ENCODE measurements around the gene DDRGK1.

DDRGK1 gene

GRCh38 chr20:3237958-3238615 is 33.6 kb upstream of the DDRGK1 start:
- no peaks in the 10 kb centered on the region for H3K79me2 ChIP-seq (ENCODE audit: control insufficient read depth, low read length)
- peaks cover 7% of the 10 kb centered on the region; the same call in 1 of the 2 replicates for H3K4me1 ChIP-seq (ENCODE audit: control insufficient read depth, low read length)
- TF ChIP-seq, protein P1, sequence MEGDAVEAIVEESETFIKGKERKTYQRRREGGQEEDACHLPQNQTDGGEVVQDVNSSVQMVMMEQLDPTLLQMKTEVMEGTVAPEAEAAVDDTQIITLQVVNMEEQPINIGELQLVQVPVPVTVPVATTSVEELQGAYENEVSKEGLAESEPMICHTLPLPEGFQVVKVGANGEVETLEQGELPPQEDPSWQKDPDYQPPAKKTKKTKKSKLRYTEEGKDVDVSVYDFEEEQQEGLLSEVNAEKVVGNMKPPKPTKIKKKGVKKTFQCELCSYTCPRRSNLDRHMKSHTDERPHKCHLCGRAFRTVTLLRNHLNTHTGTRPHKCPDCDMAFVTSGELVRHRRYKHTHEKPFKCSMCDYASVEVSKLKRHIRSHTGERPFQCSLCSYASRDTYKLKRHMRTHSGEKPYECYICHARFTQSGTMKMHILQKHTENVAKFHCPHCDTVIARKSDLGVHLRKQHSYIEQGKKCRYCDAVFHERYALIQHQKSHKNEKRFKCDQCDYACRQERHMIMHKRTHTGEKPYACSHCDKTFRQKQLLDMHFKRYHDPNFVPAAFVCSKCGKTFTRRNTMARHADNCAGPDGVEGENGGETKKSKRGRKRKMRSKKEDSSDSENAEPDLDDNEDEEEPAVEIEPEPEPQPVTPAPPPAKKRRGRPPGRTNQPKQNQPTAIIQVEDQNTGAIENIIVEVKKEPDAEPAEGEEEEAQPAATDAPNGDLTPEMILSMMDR (IDR thresholded peaks at IDR 0.05; ENCODE audit: low read depth, low read length, poor library complexity, severe bottlenecking), result no peak
- TF ChIP-seq EZH2phosphoT487 (IDR thresholded peaks at IDR 0.05; ENCODE audit: borderline replicate concordance, low read length), result 0 out of 2 replicates have a peak, but pooled peaks have one; percentile 5
- H3K9me2 ChIP-seq (replicated peaks; ENCODE audit: control insufficient read depth, low read length), result no peaks in the 10 kb centered on the region
- no peaks in the 10 kb centered on the region for H4K20me1 ChIP-seq (ENCODE audit: control insufficient read depth, insufficient read depth, low read depth, low read length)
- no peak overlapping the region for H3K27ac ChIP-seq (ENCODE audit: low read depth, low read length)
- H3K9me3 ChIP-seq (ENCODE audit: control insufficient read depth, insufficient read depth, low read length), result no peaks in the 10 kb centered on the region
- H3K4me3 ChIP-seq (ENCODE audit: low read length), result peak overlapping the region; percentile 64
- peak overlapping the region; percentile 74 for H3K4me2 ChIP-seq (ENCODE audit: low read length)
- H3F3A ChIP-seq (ENCODE audit: control insufficient read depth, insufficient read depth), result no peaks in the 10 kb centered on the region
- peaks cover 46% of the 10 kb centered on the region for H3K27me3 ChIP-seq (ENCODE audit: control insufficient read depth, low read length)
- H3K36me3 ChIP-seq (ENCODE audit: control insufficient read depth, low read length), result no peaks in the 10 kb centered on the region

DNA sequence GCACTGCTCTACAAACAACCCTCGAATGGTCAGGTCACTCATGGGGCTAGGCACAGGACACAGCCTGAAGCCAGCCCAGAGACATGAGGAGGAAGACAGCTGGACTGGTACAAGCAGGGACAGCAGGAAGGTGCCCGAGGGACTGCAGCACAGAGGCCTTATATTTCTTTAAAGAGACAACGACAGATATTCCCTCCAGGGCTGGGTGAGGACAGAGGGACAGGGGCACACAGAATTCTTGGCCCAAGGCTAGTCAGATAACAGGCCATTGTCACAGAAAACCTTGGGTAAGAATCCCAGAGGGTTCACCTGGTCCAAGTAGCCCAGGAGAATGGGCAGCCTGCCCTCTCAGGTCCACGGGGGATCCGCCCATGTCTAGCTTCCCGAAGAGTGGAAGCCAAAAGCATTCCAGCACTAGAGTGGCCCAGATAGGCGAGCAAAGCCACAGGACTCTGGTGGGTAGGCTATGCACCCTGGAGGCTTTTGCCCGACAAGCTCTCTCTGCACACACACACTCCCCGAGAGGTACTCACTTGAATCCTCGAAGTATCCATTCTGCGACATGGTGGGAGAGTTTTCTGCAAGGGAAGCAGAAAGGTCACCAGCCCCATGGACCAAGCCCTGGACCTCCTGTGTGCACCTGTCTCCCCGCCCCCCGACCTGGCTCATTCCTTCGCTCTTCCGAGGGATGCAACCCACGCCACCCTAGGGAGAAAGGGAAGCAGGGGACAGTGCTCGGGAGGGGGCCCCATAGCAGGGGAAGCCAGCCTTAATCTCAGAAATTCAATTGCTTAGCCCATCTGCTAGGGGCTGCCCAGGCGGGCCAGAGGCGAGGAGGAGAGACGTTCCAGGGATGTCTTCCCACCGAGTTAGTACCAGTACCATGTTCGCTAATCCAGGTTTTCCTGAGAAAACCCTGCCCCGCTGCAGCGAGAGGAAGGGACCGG is 32.8 kb upstream of the DDRGK1 start:
- Histone ChIP-seq H3K27me3 (ENCODE audit: control insufficient read depth, low read length) (peaks cover 46% of the 10 kb centered on the region), H4K20me1 (ENCODE audit: control insufficient read depth, insufficient read depth, low read depth, low read length) (no peaks in the 10 kb centered on the region), H3K27ac (ENCODE audit: low read depth, low read length) (no peak overlapping the region), H3K4me3 (ENCODE audit: low read length) (no peak overlapping the region), H3K4me1 (ENCODE audit: control insufficient read depth, low read length) (peaks cover 7% of the 10 kb centered on the region; the same call in 1 of the 2 replicates), H3K9me3 (ENCODE audit: control insufficient read depth, insufficient read depth, low read length) (no peaks in the 10 kb centered on the region), H3K9me2 (replicated peaks; ENCODE audit: control insufficient read depth, low read length) (no peaks in the 10 kb centered on the region), H3K36me3 (ENCODE audit: control insufficient read depth, low read length) (no peaks in the 10 kb centered on the region), H3K79me2 (ENCODE audit: control insufficient read depth, low read length) (no peaks in the 10 kb centered on the region), H3K4me2 (ENCODE audit: low read length) (no peak overlapping the region), H3F3A (ENCODE audit: control insufficient read depth, insufficient read depth) (no peaks in the 10 kb centered on the region)
- TF ChIP-seq EZH2phosphoT487 (IDR thresholded peaks at IDR 0.05; ENCODE audit: borderline replicate concordance, low read length), result no peak
- TF ChIP-seq, protein P1 (IDR thresholded peaks at IDR 0.05; ENCODE audit: low read depth, low read length, poor library complexity, severe bottlenecking), result no peak

GRCh38 chr20:3235666-3236324 is 31.3 kb upstream of the DDRGK1 start:
- no peaks in the 10 kb centered on the region for H4K20me1 ChIP-seq (ENCODE audit: control insufficient read depth, insufficient read depth, low read depth, low read length)
- TF ChIP-seq, protein P1 (IDR thresholded peaks at IDR 0.05; ENCODE audit: low read depth, low read length, poor library complexity, severe bottlenecking), result no peak
- no peak for TF ChIP-seq EZH2phosphoT487 (IDR thresholded peaks at IDR 0.05; ENCODE audit: borderline replicate concordance, low read length)
- H3K9me3 ChIP-seq (ENCODE audit: control insufficient read depth, insufficient read depth, low read length), result no peaks in the 10 kb centered on the region
- H3F3A ChIP-seq (ENCODE audit: control insufficient read depth, insufficient read depth), result no peaks in the 10 kb centered on the region
- no peaks in the 10 kb centered on the region for H3K36me3 ChIP-seq (ENCODE audit: control insufficient read depth, low read length)
- H3K4me2 ChIP-seq (ENCODE audit: low read length), result no peak overlapping the region
- H3K27me3 ChIP-seq (ENCODE audit: control insufficient read depth, low read length), result peaks cover 46% of the 10 kb centered on the region
- no peaks in the 10 kb centered on the region for H3K79me2 ChIP-seq (ENCODE audit: control insufficient read depth, low read length)
- no peaks in the 10 kb centered on the region for H3K9me2 ChIP-seq (replicated peaks; ENCODE audit: control insufficient read depth, low read length)
- H3K4me3 ChIP-seq (ENCODE audit: low read length), result no peak overlapping the region
- no peak overlapping the region for H3K27ac ChIP-seq (ENCODE audit: low read depth, low read length)
- peaks cover 7% of the 10 kb centered on the region; the same call in 1 of the 2 replicates for H3K4me1 ChIP-seq (ENCODE audit: control insufficient read depth, low read length)
